HCT116 (cell line): ENCODE data around the gene PCDHGA11.

Source experiments
- CEBPB ChIP-seq: IDR thresholded peaks from 2 replicates; pipeline ENCODE4 v1.6.1; 2012; ENCODE audit warnings: low read depth
- CTCF ChIP-seq, 3 experiments: fragments of 200-600 bp in 1 of 3; sonication (generic) in 1 of 3; IDR thresholded peaks in 2 of 3; conservative IDR thresholded peaks in 1 of 3; 2 replicates each; pipeline ENCODE4 v1.5.1; 2012 to 2017; ENCODE audit warnings: low read depth in 2 of 3, low read length in 2 of 3, antibody characterized with exemption in 1 of 3, borderline replicate concordance in 1 of 3, control low read depth in 1 of 3, mild to moderate bottlenecking in 1 of 3, mixed read lengths in 1 of 3, mixed run types in 1 of 3, moderate library complexity in 1 of 3; ENCODE audit not compliant: insufficient read depth in 1 of 3
- EGR1 ChIP-seq: IDR thresholded peaks from 2 replicates; pipeline ENCODE4 v1.6.1; 2012; ENCODE audit warnings: low read depth
- ELF1 ChIP-seq: IDR thresholded peaks from 2 replicates; pipeline ENCODE4 v1.6.1; 2012; ENCODE audit warnings: low read depth, borderline replicate concordance
- EZH2 ChIP-seq: fragments of 200-600 bp; sonication (generic); IDR thresholded peaks from 2 replicates; pipeline ENCODE4 v1.6.1; 2017; ENCODE audit warnings: antibody characterized with exemption, mixed run types
- EZH2phosphoT487 ChIP-seq: fragments of 200-600 bp; IDR thresholded peaks from 2 replicates; pipeline ENCODE4 v1.6.1; 2018; ENCODE audit warnings: antibody characterized with exemption, borderline replicate concordance
- POLR2A ChIP-seq: IDR thresholded peaks from 2 replicates; pipeline ENCODE4 v1.7.0; 2011; ENCODE audit warnings: borderline replicate concordance; ENCODE audit not compliant: insufficient read depth, insufficient read length; ENCODE audit errors: extremely low read depth
- POLR2AphosphoS5 ChIP-seq: IDR thresholded peaks from 2 replicates; pipeline ENCODE4 v1.6.1; 2011; ENCODE audit warnings: mild to moderate bottlenecking, low read depth, low read length, moderate library complexity
- SP1 ChIP-seq: IDR thresholded peaks from 2 replicates; pipeline ENCODE4 v1.6.1; 2012; ENCODE audit warnings: low read depth
- SRF ChIP-seq: IDR thresholded peaks from 2 replicates; pipeline ENCODE4 v1.6.1; 2012; ENCODE audit warnings: low read depth
- YY1 ChIP-seq: IDR thresholded peaks from 2 replicates; pipeline ENCODE4 v1.6.1; 2011; ENCODE audit warnings: low read length, low read depth, moderate library complexity, mild to moderate bottlenecking; ENCODE audit not compliant: insufficient replicate concordance; ENCODE audit errors: extremely low read depth
- ZBTB33 ChIP-seq: IDR thresholded peaks from 2 replicates; pipeline ENCODE4 v1.6.1; 2011; ENCODE audit warnings: mild to moderate bottlenecking, low read length, moderate library complexity; ENCODE audit not compliant: insufficient replicate concordance; ENCODE audit errors: extremely low read depth
- ZFX ChIP-seq: fragments of 450-650 bp; IDR thresholded peaks from 2 replicates; pipeline ENCODE4 v1.6.1; 2017
- TF ChIP-seq, protein P1 (sequence below): IDR thresholded peaks from 2 replicates; pipeline ENCODE4 v1.6.1; 2012

DNA sequence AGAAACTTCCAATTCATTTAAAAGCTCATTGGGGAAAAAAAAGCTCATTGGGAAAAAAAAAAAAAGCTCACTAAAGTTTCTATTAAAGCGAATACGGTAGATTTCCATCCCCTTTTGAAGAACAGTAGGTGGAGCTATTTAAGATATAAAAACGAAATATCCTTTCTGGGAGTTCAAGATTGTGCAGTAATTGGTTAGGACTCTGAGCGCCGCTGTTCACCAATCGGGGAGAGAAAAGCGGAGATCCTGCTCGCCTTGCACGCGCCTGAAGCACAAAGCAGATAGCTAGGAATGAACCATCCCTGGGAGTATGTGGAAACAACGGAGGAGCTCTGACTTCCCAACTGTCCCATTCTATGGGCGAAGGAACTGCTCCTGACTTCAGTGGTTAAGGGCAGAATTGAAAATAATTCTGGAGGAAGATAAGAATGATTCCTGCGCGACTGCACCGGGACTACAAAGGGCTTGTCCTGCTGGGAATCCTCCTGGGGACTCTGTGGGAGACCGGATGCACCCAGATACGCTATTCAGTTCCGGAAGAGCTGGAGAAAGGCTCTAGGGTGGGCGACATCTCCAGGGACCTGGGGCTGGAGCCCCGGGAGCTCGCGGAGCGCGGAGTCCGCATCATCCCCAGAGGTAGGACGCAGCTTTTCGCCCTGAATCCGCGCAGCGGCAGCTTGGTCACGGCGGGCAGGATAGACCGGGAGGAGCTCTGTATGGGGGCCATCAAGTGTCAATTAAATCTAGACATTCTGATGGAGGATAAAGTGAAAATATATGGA is 9.7 kb downstream of the PCDHGA11 start, which contains the start of gene PCDHGA12:
- TF ChIP-seq CTCF (IDR thresholded peaks at IDR 0.05 in 2 of 3, conservative IDR thresholded peaks at IDR 0.05 in 1 of 3; ENCODE audit: borderline replicate concordance in 1 of 3, insufficient read depth in 1 of 3, low read depth in 2 of 3, low read length in 2 of 3), result peak in 1 of 3 experiments; percentile 44; a peak in 1 of 6 replicates
- TF ChIP-seq POLR2AphosphoS5, result no peak
- TF ChIP-seq POLR2A, result no peak
- no peak for TF ChIP-seq SRF
- no peak for TF ChIP-seq EZH2
- TF ChIP-seq CEBPB, result no peak
- TF ChIP-seq ZFX, result no peak
- TF ChIP-seq EZH2phosphoT487, result no peak
- TF ChIP-seq EGR1, result no peak
- TF ChIP-seq, protein P1, sequence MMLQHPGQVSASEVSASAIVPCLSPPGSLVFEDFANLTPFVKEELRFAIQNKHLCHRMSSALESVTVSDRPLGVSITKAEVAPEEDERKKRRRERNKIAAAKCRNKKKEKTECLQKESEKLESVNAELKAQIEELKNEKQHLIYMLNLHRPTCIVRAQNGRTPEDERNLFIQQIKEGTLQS, result no peak
- no peak for TF ChIP-seq SP1
- no peak for TF ChIP-seq ZBTB33
- no peak for TF ChIP-seq YY1
- no peak for TF ChIP-seq ELF1
